Testis (tissue), 3 donors: ENCODE measurements around the gene NDRG2. TPM values are rescaled to one million over a fixed set of nuclear protein-coding genes. Genes with fewer than 3 reads are reported as not detected.

Experiments used
- DNase-seq: peaks from one replicate; pipeline ENCODE4 v3.0.0-alpha.2; 2019
- H3K27ac ChIP-seq, 2 donors: fragments of 200-600 bp; sonication (generic); one replicate each; pipeline ENCODE4 v1.5.1; 2019
- H3K27me3 ChIP-seq: fragments of 200-600 bp; sonication (generic); one replicate; pipeline ENCODE4 v1.5.1; 2019
- H3K36me3 ChIP-seq: fragments of 200-600 bp; sonication (generic); one replicate; pipeline ENCODE4 v1.5.1; 2017; ENCODE audit warnings: low read depth; ENCODE audit errors: missing control alignments
- H3K4me1 ChIP-seq: fragments of 200-600 bp; sonication (generic); one replicate; pipeline ENCODE4 v1.5.1; 2019
- H3K4me3 ChIP-seq, 2 donors: fragments of 200-600 bp; sonication (generic); one replicate each; pipeline ENCODE4 v1.5.1; 2017 to 2019
- H3K9me3 ChIP-seq: fragments of 200-600 bp; sonication (generic); one replicate; pipeline ENCODE4 v1.5.1; 2017
- POLR2A ChIP-seq: fragments of 450-650 bp; IDR thresholded peaks from one replicate; pipeline ENCODE4 v1.6.1; 2017; ENCODE audit warnings: antibody characterized with exemption, mild to moderate bottlenecking, moderate library complexity
- WGBS, 2 donors: methylation state at CpG; one replicate each; pipeline ENCODE4 v1.1.5; 2018; 5-methylcytosine and 5-hydroxymethylcytosine counted together
- intact Hi-C: fragments of 100-400 bp; cut with DNase I; formaldehyde crosslinking; loops from one replicate; pipeline ENCODE4 v1.15.1; 2023; ENCODE audit warnings: low total_unique reads
- polyA plus RNA-seq: library from polyadenylated mRNA; stranded (reverse); fragments of 350-450 nt; fragmentation: Illumina TruSeq; extraction: RNeasy Lipid Tissue Mini Kit (QIAGEN cat#74804); gene quantifications from one replicate; pipeline ENCODE4 v1.2.3, GENCODE V29; 2014; ENCODE audit warnings: low read depth, low replicate concordance; ENCODE audit not compliant: insufficient read depth
- total RNA-seq, 2 donors: library from RNA; depleted of rRNA; stranded (reverse); fragments of >200 nt; gene quantifications; one replicate each; pipeline ENCODE4 v1.2.3, GENCODE V29; 2016
- TF ChIP-seq, protein P1 (sequence below), 3 experiments: fragments of 450-650 bp in 2 of 3; fragments of 200-600 bp in 1 of 3; sonication (generic) in 1 of 3; IDR thresholded peaks; one replicate each; pipeline ENCODE4 v1.5.1; 2016 to 2019; ENCODE audit warnings: antibody characterized with exemption in 3 of 3, mild to moderate bottlenecking in 2 of 3, moderate library complexity in 1 of 3

Gene NDRG2
- total and polyA plus RNA-seq, 3 donors from 2014 or later: 85.6 to 106 (median 98.4) TPM

- peaks cover 29% of the 10 kb centered on the region for H3K4me1 ChIP-seq
- no peak overlapping the region for H3K4me3 ChIP-seq
- WGBS, 2 donors: 91 to 92% methylated on average over 7 of the region's 7 CpGs
- TF ChIP-seq, protein P1, sequence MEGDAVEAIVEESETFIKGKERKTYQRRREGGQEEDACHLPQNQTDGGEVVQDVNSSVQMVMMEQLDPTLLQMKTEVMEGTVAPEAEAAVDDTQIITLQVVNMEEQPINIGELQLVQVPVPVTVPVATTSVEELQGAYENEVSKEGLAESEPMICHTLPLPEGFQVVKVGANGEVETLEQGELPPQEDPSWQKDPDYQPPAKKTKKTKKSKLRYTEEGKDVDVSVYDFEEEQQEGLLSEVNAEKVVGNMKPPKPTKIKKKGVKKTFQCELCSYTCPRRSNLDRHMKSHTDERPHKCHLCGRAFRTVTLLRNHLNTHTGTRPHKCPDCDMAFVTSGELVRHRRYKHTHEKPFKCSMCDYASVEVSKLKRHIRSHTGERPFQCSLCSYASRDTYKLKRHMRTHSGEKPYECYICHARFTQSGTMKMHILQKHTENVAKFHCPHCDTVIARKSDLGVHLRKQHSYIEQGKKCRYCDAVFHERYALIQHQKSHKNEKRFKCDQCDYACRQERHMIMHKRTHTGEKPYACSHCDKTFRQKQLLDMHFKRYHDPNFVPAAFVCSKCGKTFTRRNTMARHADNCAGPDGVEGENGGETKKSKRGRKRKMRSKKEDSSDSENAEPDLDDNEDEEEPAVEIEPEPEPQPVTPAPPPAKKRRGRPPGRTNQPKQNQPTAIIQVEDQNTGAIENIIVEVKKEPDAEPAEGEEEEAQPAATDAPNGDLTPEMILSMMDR (IDR thresholded peaks at IDR 0.05): no peak
- TF ChIP-seq POLR2A: no peak
- no peak for DNase-seq
- H3K36me3 ChIP-seq: no peaks in the 10 kb centered on the region
- H3K27ac ChIP-seq: peak overlapping the region in 1 of 2 donors; percentile 21
- intact Hi-C loops: no loop called here
- H3K9me3 ChIP-seq: no peaks in the 10 kb centered on the region
- no peaks in the 10 kb centered on the region for H3K27me3 ChIP-seq
These were observed 11.9 kb upstream of the NDRG2 start for GRCh38 chr14:21036751-21037150.

GRCh38 chr14:21034707-21035106 is 9.8 kb upstream of the NDRG2 start, which contains the start of gene RNASE13:
RNASE13 (minus strand) TSS chr14:21034807; CDS start chr14:21034288, 519 bp downstream.
- Histone ChIP-seq H3K36me3 (no peaks in the 10 kb centered on the region), H3K27me3 (no peaks in the 10 kb centered on the region), H3K9me3 (no peaks in the 10 kb centered on the region), H3K4me3 (no peak within 1 kb of the TSS), H3K4me1 (peaks cover 26% of the 10 kb centered on the region), H3K27ac (peak within 1 kb of the TSS in 1 of 2 donors; percentile 16)
- intact Hi-C loops: no loop called here
- WGBS, 2 donors: 33 to 46% methylated on average over 5 of the region's 5 CpGs
- TF ChIP-seq, protein P1 (IDR thresholded peaks at IDR 0.05): no peak
- no peak for TF ChIP-seq POLR2A
- no peak for DNase-seq

- intact Hi-C loops: no loop called here
- H3K9me3 ChIP-seq: no peaks in the 10 kb centered on the region
- 81 to 82% methylated on average over 4 of the region's 4 CpGs for WGBS, 2 donors
- peaks cover 20% of the 10 kb centered on the region for H3K4me1 ChIP-seq
- TF ChIP-seq, protein P1 (IDR thresholded peaks at IDR 0.05): no peak
- no peak for TF ChIP-seq POLR2A
- H3K27me3 ChIP-seq: no peaks in the 10 kb centered on the region
- no peak overlapping the region for H3K4me3 ChIP-seq
- DNase-seq: no peak
- H3K27ac ChIP-seq: no peak overlapping the region
- H3K36me3 ChIP-seq: no peaks in the 10 kb centered on the region
These were observed 8.4 kb upstream of the NDRG2 start for GRCh38 chr14:21033133-21033698.

DNA sequence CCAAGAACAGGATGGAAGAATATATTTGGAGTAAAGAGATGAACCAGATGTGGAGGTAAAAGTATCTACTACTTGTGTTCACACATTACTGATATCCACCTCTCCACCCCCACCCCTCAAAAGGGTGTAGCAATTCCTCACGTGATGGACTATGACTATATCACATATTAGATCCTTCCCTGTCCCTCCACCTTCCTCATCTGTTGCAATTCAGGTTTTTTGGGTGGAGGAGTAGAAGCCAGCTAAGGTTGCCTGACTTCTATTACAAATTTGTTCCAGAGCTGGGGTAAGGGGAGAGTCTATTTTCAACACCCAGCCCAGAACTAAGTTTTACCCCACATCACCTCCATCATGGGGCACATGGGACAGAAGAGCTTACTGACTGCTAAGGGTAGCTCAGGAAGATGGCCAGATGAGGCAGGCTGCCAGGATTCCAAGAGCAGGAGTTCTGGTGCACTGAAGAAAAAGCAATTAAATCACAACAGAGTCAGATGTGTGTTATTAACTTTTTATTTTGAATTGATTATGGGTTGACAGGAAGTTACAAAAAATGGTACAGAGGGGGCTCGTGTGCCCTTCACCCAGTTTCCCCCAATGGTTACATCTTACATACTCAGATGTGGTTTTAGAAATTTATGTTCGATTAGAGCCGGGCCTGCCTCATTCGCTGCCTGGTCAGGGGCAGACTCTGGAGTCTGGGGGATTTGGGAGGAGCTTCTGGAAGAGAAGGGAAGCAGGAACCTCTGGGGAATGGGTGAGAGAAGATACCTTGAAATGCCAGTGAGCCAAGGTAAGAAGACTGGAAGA is 7.7 kb upstream of the NDRG2 start:
- intact Hi-C loops: no loop called here
- H3K27me3 ChIP-seq: no peaks in the 10 kb centered on the region
- TF ChIP-seq POLR2A: no peak
- TF ChIP-seq, protein P1 (IDR thresholded peaks at IDR 0.05): no peak
- WGBS, 2 donors: 92 to 93% methylated on average over 5 of the region's 5 CpGs
- no peaks in the 10 kb centered on the region for H3K36me3 ChIP-seq
- H3K4me1 ChIP-seq: peaks cover 15% of the 10 kb centered on the region
- no peaks in the 10 kb centered on the region for H3K9me3 ChIP-seq
- no peak overlapping the region for H3K4me3 ChIP-seq
- no peak for DNase-seq
- H3K27ac ChIP-seq: no peak overlapping the region
